SHP77 treated with DMSO at 0.1 percent for 48 hours (cell line): ENCODE data around the gene WDR91.
"Not testable (repeated sequence)": the region's sequence is repeated elsewhere in the genome, so short reads cannot be mapped to it uniquely, and the experiment has no call there.

Source experiments
- DNase-seq: peaks from one replicate; lab custom pipeline; 2025; lab: John Stamatoyannopoulos, UW

Gene WDR91

GRCh38 chr7:135179321-135179925, 31.9 kb downstream of the WDR91 start:
- DNase-seq: no peak

- no peak for DNase-seq
These were observed 33.0 kb downstream of the WDR91 start for GRCh38 chr7:135178364-135178763.

GRCh38 chr7:135177028-135177696, 34.2 kb downstream of the WDR91 start:
- no peak for DNase-seq

GRCh38 chr7:135175931-135176330, 35.4 kb downstream of the WDR91 start:
- no peak for DNase-seq

GRCh38 chr7:135174941-135175340, 36.4 kb downstream of the WDR91 start:
- no peak for DNase-seq

GRCh38 chr7:135173916-135174315, 37.4 kb downstream of the WDR91 start:
- DNase-seq: not testable (repeated sequence)

- not testable (repeated sequence) for DNase-seq
These were observed 39.6 kb downstream of the WDR91 start for GRCh38 chr7:135171581-135172291.

- not testable (repeated sequence) for DNase-seq
These were observed 40.3 kb downstream of the WDR91 start for GRCh38 chr7:135170998-135171481.

- DNase-seq: peak; percentile 87
These were observed 40.9 kb downstream of the WDR91 start, which contains the start of gene CYREN for GRCh38 chr7:135170274-135170997. Gene CYREN, minus strand, starts transcription at chr7:135170707. Its CDS starts 1,785 bp downstream, at chr7:135168922.

GRCh38 chr7:135169964-135170273, 41.4 kb downstream of the WDR91 start:
- DNase-seq: no peak

- DNase-seq: no peak
These were observed 42.0 kb downstream of the WDR91 start for GRCh38 chr7:135169141-135169963.

- DNase-seq: no peak
These were observed 42.7 kb downstream of the WDR91 start for GRCh38 chr7:135168489-135169140.

- DNase-seq: no peak
These were observed 43.3 kb downstream of the WDR91 start for GRCh38 chr7:135168001-135168400.

- DNase-seq: no peak
These were observed 43.9 kb downstream of the WDR91 start for GRCh38 chr7:135167365-135167917.

- no peak for DNase-seq
These were observed 44.9 kb downstream of the WDR91 start for GRCh38 chr7:135166338-135166990.

GRCh38 chr7:135165862-135166261, 45.5 kb downstream of the WDR91 start:
- no peak for DNase-seq

- no peak for DNase-seq
These were observed 46.8 kb downstream of the WDR91 start for GRCh38 chr7:135164357-135165061.

- no peak for DNase-seq
These were observed 48.8 kb downstream of the WDR91 start for GRCh38 chr7:135162382-135163001.

- no peak for DNase-seq
These were observed 49.7 kb downstream of the WDR91 start for GRCh38 chr7:135161669-135162068.
